ENCODE results near the gene DCAF10.

DNA sequence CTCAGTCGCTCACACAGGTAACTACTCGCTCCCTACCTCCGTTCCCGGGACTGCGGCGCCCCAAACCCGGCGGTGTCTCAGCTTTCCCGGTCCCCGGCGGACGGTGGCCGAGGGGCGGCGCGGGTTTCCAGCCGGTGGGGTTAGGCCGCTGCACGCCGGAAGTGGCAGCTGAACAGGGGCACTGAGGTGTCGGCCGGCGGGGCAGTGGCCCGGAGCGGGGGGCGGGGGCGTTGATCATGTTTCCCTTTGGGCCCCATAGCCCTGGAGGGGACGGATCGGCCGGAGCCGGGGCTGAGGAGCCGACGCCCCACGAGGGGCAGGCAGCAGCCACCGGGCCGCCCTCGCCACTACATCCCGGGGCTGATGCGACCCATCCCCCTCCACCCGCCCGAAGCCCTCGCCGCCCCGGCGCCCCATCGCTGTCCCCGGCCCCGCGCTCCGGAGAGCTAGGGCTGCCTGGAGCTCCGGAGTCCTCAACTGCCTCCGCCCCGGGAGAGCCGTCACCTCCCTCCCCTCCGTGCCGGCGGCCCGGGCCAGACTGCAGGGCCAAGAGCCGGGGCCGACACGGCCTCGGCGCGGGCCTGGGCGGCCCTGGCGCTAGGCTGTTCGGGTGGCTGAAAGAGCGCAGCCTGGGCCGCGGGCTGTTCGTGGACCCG is at the start of gene DCAF10:
- TF ChIP-seq, protein P1, sequence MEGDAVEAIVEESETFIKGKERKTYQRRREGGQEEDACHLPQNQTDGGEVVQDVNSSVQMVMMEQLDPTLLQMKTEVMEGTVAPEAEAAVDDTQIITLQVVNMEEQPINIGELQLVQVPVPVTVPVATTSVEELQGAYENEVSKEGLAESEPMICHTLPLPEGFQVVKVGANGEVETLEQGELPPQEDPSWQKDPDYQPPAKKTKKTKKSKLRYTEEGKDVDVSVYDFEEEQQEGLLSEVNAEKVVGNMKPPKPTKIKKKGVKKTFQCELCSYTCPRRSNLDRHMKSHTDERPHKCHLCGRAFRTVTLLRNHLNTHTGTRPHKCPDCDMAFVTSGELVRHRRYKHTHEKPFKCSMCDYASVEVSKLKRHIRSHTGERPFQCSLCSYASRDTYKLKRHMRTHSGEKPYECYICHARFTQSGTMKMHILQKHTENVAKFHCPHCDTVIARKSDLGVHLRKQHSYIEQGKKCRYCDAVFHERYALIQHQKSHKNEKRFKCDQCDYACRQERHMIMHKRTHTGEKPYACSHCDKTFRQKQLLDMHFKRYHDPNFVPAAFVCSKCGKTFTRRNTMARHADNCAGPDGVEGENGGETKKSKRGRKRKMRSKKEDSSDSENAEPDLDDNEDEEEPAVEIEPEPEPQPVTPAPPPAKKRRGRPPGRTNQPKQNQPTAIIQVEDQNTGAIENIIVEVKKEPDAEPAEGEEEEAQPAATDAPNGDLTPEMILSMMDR (IDR thresholded peaks at IDR 0.05), result peak in 2 of 6 experiments; percentile 16 to 33
- TF ChIP-seq POLR2A (IDR thresholded peaks at IDR 0.05), result peak in 1 of 2 donors; percentile 66
